GM19328 (cell line): ENCODE measurements around the gene ATP1B1.
A peak's percentile ranks its signal among the peaks of the same experiment; 100 is the strongest.

Experiments used
- ATAC-seq: cut with Tn5 transposase; IDR thresholded peaks from one replicate; pipeline ENCODE4 v1.9.1; 2021; ENCODE audit warnings: mild to moderate bottlenecking, moderate library complexity; ENCODE audit not compliant: unreplicated experiment

The ATP1B1 gene

DNA sequence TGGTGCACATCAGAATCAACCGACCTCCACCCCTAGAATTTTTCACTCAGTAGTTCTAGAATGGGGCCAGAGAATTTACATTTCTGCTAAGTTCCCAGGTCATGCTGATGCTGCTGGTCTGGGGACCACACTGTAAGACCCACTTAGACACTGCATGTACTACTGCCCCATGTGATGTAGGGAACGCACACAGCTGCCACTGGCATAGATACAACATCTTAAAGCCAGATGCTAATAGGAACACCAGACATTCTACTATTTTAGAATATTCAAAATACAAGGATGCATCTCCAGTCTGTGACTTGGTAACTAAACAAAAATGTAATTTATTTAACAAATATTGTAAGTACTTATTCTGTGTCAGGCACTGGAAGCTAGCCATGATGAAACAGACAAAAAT lies 14.1 kb upstream of the ATP1B1 start:
- ATAC-seq, result no peak

DNA sequence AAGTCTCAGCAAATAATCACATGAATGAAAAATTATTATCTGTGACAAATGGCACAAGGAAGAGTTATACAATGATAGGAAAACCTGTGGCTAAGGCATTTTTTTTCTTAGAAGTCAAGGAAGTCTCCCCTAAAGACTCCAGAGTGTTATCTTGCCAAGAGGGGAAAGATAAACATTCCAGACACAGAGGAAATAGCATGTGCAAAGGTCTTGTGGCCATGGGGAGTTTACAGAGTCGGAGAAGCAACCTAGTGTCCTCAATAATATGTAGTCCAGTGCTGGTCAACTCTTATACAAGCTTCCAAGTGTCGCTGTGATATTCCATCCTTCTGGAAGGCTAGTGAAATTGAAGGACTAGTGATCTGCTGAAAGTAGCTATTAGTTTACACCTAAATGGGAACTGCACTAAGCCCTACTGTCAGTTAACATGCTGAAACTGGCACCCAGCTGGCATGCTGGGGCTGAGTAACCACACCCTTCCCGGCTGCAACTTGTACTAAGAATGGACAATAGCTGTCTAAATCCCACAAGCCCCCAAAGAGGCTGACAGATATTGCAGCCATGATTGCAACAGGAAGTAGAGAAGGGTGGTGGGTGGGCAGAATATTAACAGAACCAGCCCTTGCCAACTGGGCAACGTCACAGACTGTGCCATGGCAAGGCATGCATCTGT lies 11.5 kb upstream of the ATP1B1 start:
- ATAC-seq, result no peak

DNA sequence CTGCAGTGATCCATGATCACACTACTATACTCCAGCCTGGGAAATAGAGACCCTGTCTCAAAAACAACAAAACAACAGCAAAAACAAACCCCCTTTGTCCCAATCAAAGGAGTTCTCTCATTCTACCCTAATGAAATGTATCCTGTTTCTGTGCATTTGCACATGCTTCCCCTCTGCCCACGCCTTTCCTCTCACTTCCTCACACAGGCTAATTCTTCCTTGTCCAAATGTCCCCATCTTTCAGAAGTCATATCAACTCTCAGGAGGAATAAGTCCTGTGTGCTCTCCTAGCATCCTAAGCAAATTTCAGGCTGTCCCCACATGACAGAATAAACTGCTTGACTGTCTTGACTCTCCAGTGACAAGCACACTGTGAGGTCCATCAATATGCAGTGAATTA lies 8.1 kb upstream of the ATP1B1 start:
- no peak for ATAC-seq

DNA sequence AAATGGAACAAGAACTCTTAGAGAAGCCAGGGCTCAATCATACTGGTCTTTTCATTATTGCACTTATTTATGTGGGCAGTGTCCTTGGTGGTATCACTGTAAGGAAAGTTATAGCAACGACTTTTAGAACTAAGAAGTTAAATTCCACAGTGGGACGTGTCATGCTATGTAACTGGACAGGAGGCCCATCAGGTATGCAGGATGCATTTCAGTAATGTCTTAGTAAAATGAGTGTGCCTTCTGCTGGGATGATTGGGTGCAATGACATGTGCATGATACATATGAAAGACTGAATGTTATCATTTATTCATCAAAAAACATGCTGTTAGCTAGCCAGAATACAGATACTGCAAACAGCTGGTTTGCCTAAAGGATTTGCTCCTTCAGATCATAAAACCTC lies 6.9 kb upstream of the ATP1B1 start:
- ATAC-seq, result no peak

DNA sequence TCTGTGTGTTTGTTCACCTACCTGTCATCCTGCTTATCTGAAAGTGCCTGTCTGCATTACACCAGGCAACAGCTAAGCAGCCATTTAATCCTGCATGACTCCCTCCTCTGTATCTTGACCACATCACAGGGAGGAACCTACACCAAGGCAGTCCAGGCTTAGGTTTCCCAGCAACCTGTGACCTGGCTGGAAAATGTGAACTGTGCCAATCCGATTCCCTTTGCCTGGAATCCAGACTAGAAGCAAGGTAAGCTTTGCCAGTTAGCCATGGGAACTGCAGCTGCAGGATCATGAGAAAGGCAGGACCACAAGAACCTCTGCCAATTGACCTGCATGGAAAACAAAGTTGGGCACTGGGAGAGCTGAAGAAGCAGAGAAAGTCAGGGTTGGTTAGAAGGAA lies 6.3 kb upstream of the ATP1B1 start:
- no peak for ATAC-seq

DNA sequence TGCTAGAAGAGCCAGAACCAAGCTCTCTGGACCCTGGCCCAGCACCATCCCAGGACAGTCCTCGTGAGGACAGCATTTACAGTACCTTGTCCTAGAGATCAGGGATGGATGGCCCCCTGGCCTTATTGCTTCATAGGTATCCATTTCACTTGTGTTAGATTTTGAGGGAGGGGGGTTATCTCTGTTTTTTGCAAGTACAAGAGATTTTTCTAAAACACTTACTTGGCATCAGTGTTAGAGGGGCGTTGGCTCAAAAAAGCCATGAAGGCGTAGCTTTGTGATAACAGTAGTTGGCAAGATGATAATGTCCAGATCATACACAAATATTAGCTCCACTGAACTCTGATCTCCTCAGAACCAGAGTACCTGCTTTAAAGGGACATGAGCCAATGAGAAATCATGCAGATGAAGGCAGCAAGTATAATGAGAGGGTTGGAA lies 5.8 kb upstream of the ATP1B1 start:
- no peak for ATAC-seq

DNA sequence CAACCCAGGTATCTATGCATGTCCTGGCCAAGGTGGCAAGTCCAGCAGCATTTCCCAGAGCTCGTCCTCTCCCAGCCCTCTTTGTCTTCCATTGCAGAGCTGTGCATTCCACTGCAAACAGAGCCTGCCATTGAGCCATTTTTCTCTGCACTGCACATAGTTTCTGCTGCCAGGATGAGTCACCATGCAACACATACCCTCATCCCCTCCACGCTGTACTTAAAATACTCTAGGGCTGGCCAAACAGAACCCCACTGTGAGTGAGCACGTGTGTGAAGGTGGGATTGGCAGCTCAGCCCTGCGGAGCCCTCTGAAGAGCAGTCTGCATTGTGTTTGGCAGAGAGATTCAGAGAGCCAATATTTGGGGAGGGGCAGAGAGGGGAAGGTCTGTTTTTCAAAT lies 3.9 kb upstream of the ATP1B1 start:
- no peak for ATAC-seq

DNA sequence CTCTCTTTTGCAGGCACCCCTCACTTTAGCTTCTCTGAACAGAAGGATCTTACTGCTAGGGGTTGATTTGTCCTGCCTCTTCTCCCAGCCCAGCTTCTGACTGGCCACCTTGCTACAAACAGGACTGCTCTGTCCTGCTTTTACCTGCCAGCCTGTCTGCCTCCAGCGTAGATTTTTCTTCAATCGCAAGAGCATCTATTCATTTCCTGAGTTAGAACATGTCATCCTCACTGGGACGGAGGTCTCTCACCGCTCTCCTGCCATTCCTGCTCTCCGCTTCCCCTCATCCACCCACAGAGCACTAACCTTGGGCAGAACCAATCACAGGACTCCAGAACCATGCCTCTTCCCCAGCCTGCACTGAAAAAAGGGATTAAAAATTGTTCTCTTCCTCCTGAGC lies 3.5 kb upstream of the ATP1B1 start:
- ATAC-seq, result no peak

DNA sequence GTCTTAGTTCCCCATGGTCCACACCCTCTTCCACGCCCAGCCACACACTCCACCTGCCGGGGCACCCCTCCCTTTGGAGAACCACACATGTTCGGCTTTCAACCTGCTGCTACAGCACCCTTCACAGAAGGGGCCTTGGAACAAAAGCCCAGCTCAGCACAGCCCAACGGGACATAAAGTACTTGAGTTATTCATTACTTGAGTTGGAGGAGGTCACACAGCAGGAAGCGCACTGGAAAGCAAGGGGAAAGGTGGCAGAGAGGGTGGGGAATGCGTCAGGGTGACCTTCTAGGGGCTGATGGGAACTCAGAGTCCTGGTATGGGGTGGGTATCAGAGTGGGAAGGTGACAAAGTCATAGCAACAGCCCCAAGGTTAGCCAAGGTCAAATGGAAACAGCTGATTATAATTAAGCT lies 3.0 kb upstream of the ATP1B1 start:
- ATAC-seq, result no peak

DNA sequence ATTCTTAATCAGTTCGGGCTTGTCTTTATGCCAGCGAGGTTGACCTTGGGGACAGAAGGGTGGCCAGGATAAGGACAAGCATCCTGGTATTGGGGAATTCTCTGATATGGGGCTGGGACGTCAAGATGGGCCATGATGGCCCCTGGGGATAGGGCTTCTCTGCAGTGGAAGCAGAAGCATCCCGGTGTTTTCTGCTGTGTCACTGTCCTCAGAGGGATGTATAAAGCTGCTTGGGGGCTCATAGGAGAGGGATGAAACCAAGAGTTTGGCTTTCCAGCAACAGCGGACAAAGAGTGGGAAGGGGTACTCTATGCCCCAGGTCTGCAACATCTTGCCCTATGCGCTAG lies 1.4 kb upstream of the ATP1B1 start:
- ATAC-seq, result no peak

DNA sequence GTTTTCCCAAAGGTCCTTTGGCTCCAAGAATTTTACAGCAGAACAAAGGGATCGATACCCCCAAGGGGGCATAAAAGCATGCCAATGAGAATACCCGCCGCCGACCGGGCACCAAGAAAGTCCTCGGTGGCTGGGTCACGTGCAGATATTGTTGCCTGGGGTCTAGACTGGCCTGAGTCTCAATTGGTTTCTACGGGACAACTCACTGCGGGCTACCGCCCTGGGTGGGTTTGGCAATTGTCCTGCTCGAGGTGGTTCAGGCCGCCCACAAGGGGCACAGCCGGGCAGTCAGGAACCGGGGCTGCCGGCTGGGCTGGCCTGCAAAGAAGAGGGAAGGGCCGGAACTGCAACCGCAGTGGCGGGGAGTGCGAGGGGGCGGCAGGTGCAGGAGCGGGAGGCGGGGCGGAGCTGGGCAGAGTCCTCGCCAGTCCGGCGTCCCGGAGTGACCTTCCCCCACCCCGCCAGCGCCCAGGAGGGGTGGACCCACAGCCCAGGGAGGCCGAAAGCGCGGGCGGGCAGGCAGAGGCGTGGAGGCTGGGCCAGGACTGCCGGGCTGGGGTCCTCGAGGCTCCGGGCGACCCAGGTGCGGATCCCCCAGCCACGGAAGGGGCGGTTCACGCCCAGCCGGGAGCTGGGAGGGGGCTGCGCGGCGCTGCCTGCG lies 926 bp upstream of the ATP1B1 start:
- ATAC-seq, result peak; percentile 29

DNA sequence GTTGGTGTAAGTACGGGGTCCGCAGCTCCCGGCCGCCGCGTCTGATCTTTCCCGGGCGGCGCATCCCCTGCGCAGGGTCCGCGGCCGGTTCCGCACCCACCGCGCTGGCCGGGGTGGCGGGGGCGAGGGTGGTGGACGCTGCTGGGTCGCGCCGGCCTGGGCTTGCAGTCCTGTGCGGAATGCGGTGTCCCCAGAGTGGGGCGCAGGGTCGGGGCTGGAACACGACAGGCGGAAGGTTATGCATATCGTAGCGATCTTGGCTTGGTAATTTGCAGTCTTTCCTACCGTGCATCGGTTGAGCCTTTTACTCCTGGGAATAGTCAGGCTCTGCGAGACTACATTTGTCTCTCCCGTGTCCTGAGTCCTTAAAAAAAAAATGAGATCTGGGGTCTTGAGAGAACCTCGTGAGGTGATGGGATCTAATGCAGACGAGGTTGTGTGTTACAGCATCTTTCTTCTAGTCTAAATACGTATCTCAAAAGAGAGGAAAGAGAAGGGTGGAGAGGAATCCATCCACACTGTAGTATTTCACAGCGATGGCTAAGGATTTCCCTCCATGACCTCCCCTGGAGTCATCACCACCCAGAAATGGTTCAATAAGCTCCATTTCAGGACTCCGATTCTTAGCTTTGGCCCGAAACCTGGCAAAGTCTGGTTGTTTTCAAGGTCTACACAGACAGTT lies 572 bp downstream of the ATP1B1 start:
- ATAC-seq, result no peak

DNA sequence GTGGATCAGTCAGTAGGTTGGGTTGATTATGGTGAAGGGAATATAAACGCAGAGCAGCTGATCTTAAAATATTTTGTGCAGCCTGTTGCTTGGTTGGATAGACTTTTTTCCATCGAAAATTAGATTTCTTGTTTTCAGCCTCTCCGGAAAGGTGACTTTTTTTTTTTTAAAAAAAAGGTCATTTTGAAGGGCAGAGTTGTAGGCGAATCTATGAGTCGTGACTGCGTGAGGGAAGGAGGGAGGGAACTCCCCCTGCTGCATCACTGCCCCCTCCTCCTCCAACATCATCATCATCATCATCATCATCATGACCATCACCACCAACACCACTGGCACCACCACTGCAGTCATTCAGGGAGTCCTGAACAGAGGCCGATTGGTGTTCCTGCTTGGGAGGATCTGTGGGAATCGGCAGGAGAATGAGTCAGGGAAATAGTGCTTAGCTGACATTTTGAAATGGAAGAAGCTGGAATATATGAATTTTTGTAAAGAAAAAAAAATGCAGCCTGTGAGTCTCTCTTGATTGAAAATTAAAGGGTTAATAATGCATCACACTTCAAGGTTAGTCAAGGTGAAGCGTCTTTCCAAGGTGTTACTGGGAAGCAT lies 1.2 kb downstream of the ATP1B1 start:
- ATAC-seq, result no peak

DNA sequence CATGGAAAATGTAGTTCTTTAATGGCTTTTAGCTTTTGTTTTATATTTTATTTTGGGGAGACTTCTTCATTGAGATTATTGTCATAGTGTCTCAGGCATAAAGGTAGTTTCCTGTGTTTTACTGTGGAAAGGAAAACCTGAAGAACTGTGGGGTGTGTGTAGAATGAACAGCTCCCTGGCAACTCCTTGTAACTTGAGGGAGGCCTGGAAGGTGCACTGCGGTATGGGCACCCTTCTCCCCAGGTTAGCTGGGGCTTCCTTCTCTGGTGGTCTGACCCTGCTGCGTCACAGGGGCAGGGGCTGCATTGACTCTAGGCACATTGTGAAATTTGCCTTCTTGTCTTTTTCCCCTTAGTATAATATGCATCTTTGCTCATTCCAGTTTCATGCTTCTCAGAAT lies 1.7 kb downstream of the ATP1B1 start:
- ATAC-seq, result no peak

DNA sequence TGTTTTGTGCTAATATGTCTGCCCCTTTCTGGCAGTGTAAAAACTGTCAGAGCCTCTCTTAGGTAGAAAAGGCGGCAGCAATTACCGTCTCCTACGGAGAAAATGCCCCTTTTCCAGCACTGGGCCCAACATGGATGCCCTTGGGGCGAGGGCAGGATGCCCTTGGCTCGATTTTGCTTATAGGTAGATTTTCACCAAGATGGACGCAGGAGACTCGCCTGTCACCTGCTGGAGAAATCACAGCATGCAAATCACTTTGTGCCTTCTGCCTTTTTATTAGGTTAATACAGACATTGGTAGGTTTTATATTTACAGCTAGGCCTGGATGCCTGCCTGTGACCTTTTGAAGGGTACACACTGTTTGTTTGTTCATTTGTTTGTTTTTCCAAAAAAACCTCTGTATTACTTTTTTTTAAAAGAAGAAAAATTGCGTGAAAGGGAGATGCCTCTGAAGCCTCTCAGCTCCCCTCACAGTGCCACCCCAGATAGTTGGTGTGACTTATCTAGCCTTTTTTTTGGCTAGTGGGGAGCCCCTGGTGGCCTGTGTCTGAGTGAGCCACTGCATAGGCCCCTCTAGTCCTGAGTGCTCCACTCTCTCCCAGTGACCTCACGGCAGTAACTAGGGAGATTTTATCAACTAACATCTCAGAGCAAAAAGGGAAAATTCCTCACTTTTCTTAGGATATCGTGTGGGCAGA lies 2.5 kb downstream of the ATP1B1 start:
- ATAC-seq, result no peak

DNA sequence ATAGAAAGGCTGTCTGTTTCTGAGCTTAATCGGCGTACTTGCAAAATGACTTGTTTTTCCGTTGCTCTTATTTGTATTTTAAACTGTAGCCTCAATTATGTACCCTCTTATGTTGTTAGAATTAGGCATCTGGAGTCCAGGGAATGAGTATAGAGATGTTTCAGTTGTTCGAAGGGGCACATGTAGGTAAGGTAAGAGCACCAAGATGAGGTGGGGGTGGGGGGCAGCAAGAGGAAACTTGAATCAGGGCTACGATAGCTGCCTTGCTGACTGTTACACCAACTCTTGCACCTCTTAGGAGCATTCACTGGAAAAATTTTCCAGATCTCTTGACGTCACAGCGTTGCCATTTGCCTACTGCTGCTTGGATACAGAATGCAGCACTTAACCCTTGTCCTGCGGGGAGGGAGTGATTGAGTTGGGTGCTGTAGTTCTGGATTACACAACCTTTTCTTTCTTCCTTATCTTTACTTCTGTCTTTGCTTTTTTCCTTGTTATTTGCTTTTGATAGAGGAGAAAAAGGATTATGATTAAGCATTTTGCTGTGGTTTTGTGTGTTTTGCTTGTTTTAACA lies 3.2 kb downstream of the ATP1B1 start:
- no peak for ATAC-seq

DNA sequence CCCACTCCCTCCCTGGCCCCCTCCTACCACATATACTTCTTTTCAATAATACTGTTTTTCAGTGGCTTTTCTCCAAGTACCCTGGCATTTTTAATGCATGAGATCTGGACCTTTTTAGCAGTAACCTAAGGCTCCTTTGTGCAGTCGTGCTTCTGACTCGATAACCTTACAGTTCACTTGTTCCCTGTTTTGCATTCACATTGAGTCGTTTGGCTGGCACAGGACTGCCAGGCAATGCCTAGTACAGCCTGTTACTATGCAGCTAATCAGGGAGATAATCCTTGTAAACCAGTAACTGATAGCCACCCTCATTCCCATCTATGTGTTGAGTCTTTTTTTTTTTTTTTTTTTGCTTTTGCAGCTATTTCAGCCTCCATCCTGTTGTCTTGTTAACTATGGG lies 3.7 kb downstream of the ATP1B1 start:
- ATAC-seq, result no peak

DNA sequence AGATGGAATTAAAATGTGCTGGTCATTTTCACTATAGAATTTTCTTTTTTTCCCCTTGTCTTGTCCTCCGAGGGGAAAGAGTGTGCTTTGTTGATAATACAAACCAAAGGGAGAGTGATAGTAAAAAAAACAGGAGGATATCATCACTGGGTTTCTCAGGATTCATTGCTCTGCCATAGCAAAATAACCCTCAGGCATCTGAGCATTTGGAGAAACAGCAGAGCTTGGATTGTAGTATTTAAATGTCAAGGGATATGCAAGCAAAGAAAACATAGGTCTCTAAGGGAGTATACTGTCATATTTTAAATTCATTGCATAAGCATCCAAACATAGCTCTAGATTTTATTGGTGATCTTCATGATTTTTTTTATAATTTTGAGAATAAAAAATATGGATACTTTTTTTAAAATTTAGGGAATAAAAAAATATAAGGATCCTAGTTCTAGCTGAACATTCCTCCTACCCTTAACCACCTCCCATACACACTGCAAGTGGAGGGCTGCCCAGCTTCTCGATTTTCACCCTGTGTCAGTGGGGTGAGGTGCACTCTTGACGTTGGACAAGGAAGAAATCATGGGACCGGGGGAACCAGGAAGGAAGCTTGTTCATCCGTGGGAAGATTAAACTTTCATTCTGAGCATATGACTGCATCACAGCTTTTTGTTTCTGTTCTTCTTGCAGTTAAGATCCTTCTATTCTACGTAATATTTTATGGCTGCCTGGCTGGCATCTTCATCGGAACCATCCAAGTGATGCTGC lies 4.4 kb downstream of the ATP1B1 start:
- no peak for ATAC-seq

DNA sequence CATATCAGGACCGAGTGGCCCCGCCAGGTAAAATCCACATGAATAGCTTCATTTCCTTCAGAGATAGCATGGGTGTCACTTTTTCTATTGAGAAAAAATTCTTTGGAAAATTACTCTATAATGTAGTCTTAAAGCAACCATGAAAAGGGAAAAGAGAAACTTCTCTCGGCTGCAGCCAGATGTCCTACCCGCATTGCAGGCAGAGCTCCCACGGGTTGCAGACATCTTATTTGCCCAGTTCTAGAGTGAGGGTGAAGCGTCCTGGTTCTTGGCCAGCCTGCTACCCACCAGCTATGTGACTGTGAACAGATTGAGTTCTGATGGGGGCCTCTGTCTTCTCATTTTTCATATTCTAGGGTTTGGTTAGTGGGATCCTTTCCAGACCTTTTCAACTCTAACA lies 5.0 kb downstream of the ATP1B1 start:
- ATAC-seq, result no peak

DNA sequence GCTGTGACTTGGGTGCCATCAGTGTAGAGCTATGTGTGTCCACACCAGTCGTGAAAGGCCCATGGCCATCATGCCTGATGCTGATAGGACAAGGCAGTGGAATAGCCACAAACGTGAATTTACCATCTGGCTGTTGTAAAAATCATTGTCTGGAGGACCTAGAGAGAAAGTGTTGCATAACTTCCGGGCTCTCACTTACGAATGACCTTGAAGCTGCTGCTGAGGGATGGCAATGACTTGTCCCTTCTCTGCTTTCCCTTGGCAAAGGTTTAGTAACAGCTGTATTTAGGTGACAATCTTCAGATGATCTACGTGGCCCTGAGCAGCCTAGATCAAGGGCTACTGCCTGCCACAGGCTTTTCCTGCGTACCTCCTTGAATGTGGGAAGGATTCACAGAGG lies 5.8 kb downstream of the ATP1B1 start:
- ATAC-seq, result no peak
